ENCODE results near the gene SP140. TPM values are rescaled to one million over a fixed set of nuclear protein-coding genes. Genes with fewer than 3 reads are reported as not detected.

SP140 gene
- total and polyA plus RNA-seq, 9 of the 15 experiments (the other 6 are each of a cell fraction or from before 2014, with no cell fraction given): 0.04 to 1.1 (median 0.57) TPM; not detected in 1

DNA sequence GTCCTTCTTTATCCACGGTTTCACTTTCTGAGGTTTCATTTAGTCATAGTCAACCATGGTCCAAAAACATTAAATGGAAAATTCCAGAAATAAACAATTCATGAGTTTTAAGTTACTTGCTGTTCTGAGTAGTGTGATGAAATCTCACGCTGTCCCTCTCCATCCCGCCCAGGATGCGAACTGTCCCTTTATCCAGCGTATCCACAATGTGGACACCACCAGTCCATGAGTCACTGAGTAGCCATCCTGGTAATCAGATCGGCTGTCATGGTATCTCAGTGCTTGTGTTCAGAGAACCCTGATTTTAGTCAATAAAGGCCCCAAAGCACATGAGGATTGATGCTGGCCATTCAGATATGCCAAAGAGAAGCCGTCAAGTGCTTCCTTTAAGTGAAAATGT lies 105.2 kb downstream of the SP140 start (continued):
- TF ChIP-seq POLR3A (IDR thresholded peaks at IDR 0.05; ENCODE audit: borderline replicate concordance, extremely low read depth, insufficient read depth, insufficient read length): no peak
- TF ChIP-seq PKNOX1 (IDR thresholded peaks at IDR 0.05): peak; percentile 50; the same call in 1 of the 2 replicates
- TF ChIP-seq JUND (IDR thresholded peaks at IDR 0.05; ENCODE audit: borderline replicate concordance, low read depth, low read length): peak; percentile 91
- peak; percentile 72; the same call in 1 of the 3 replicates for TF ChIP-seq JUND (tag; IDR thresholded peaks at IDR 0.05; ENCODE audit: borderline replicate concordance, low read depth, low read length)
- no peak for TF ChIP-seq C11orf30 (IDR thresholded peaks at IDR 0.05; ENCODE audit: low read depth)
- peak; percentile 38; the same call in 1 of the 2 replicates for TF ChIP-seq TEAD4 (IDR thresholded peaks at IDR 0.05; ENCODE audit: low read length)
- no peak for TF ChIP-seq TEAD4 (CRISPR knock-in tag; IDR thresholded peaks at IDR 0.05; ENCODE audit: borderline replicate concordance)
- no peak for TF ChIP-seq NFRKB (IDR thresholded peaks at IDR 0.05; ENCODE audit: low read depth)
- no peak for TF ChIP-seq CBX8 (IDR thresholded peaks at IDR 0.05; ENCODE audit: borderline replicate concordance, extremely low read depth, low read depth, low read length, poor library complexity, severe bottlenecking)

DNA sequence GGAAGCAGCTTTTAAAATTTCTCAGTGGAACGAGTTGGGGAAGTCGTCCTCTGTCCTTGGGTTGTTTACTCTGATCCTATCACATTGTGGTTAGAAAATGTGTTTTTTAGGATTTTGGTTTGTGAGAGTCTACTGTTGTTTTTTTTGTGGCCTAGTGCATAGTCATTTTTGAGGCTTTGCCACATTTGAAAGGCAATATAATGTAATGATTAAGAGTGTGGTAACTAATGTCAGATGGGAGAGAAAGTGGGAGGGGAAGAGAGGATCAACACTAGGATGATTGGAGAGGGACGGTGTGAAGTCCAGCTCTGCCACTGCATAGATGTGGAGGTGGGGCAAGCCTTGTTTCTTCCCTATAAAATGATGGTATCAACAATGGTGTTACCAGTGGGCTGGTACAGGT lies 109.9 kb downstream of the SP140 start:
- Histone ChIP-seq H3K9ac (ENCODE audit: insufficient read depth in 1 of 2, low read depth in 2 of 2, low read length in 2 of 2) (peak overlapping the region in 1 of 2 experiments; percentile 37; a peak in 2 of 4 replicates), H4K20me1 (replicated peaks; ENCODE audit: control insufficient read depth, insufficient read depth, low read length) (no peaks in the 10 kb centered on the region), H3K4me3 (no peak overlapping the region), H3K4me2 (ENCODE audit: insufficient read depth, low read length) (peak overlapping the region; percentile 73), H3K36me3 (ENCODE audit: control insufficient read depth, insufficient read depth, low read length) (no peaks in the 10 kb centered on the region), H3K27me3 (ENCODE audit: control insufficient read depth in 2 of 2, insufficient read depth in 2 of 2, low read length in 2 of 2) (no peaks in the 10 kb centered on the region), H3K9me1 (ENCODE audit: control insufficient read depth, insufficient read depth, low read length) (no peaks in the 10 kb centered on the region), H3K4me1 (replicated peaks in 1 of 2; ENCODE audit: control insufficient read depth in 2 of 2, insufficient read depth in 2 of 2, low read length in 2 of 2) (peaks cover 0 to 14% of the 10 kb centered on the region in 2 experiments; a peak in 2 of 5 replicates), H3K27ac (ENCODE audit: extremely low read depth, low read depth, low read length) (peak overlapping the region; percentile 69), H2AFZ (ENCODE audit: low read depth, low read length) (peak overlapping the region; percentile 87), H3K79me2 (ENCODE audit: control insufficient read depth, insufficient read depth, low read length) (no peaks in the 10 kb centered on the region), H3K9me3 (replicated peaks; ENCODE audit: control insufficient read depth, insufficient read depth, low read depth, low read length) (no peaks in the 10 kb centered on the region)
- CTCF ChIA-PET (ENCODE audit: low intra/inter-chr PET ratio): no interaction called here
- POLR2A ChIA-PET: interaction anchor here (1.6 kb wide), 1 partner anchor 8 kb away, joined by 8 read pairs; the partner anchor contains the start of gene SP140L
- WGBS (ENCODE audit: insufficient coverage, low coverage, missing lambda C conversion rate): 0% methylated on average over 3 of the region's 3 CpGs
- in situ Hi-C loops (cut with MboI): no loop called here
- peak; percentile 66 for FAIRE-seq
- ATAC-seq: peak; percentile 82
- BruUV-seq (replicated peaks): no TSS peak
- peak; percentile 9 to 16 (median 11) for DNase-seq (ENCODE audit: extremely low read depth in 1 of 4, low spot score in 3 of 4)
- intact Hi-C loops (cut with micrococcal nuclease): no loop called here
- TF ChIP-seq ARID1B (IDR thresholded peaks at IDR 0.05): peak; percentile 51
- TF ChIP-seq SMARCA4 (IDR thresholded peaks at IDR 0.05): peak; percentile 29; the same call in 1 of the 2 replicates
- TF ChIP-seq SMARCC2 (IDR thresholded peaks at IDR 0.05; ENCODE audit: low read depth): peak; percentile 34; the same call in 1 of the 2 replicates
- TF ChIP-seq E4F1 (CRISPR knock-in tag; IDR thresholded peaks at IDR 0.05; ENCODE audit: borderline replicate concordance): no peak
